ENCODE data around the gene MPV17L.
"Not testable (repeated sequence)": the region's sequence is repeated elsewhere in the genome, so short reads cannot be mapped to it uniquely, and the experiment has no call there.

MPV17L gene

GRCh38 chr16:15427648-15428239, 32.2 kb downstream of the MPV17L start:
- peak; percentile 85 for DNase-seq (ENCODE audit: low read depth)
- H3K4me3 ChIP-seq (ENCODE audit: control insufficient read depth, low read depth, low read length): no peak overlapping the region
- TF ChIP-seq CTCF (conservative IDR thresholded peaks at IDR 0.05; ENCODE audit: control insufficient read depth, insufficient read depth, low read depth, low read length): peak; percentile 81

GRCh38 chr16:15430884-15431283, 35.3 kb downstream of the MPV17L start:
- H3K4me3 ChIP-seq (ENCODE audit: control insufficient read depth, low read depth, low read length); DNase-seq (ENCODE audit: low read depth): not testable (repeated sequence)

- no peak for TF ChIP-seq CTCF (conservative IDR thresholded peaks at IDR 0.05; ENCODE audit: control insufficient read depth, insufficient read depth, low read depth, low read length)
- peak overlapping the region; percentile 83 for H3K4me3 ChIP-seq (ENCODE audit: control insufficient read depth, low read depth, low read length)
- DNase-seq (ENCODE audit: low read depth): no peak
These were observed 38.5 kb downstream of the MPV17L start for GRCh38 chr16:15434079-15434424.

- DNase-seq (ENCODE audit: low read depth): peak; percentile 66
- peak within 1 kb of the TSS; percentile 83 for H3K4me3 ChIP-seq (ENCODE audit: control insufficient read depth, low read depth, low read length)
- no peak for TF ChIP-seq CTCF (conservative IDR thresholded peaks at IDR 0.05; ENCODE audit: control insufficient read depth, insufficient read depth, low read depth, low read length)
These were observed 39.1 kb downstream of the MPV17L start, which contains the start of gene BMERB1 for GRCh38 chr16:15434425-15435215. TSS of gene BMERB1 (plus strand) at chr16:15434588. CDS start at chr16:15434654, 66 bp downstream.

- TF ChIP-seq CTCF (conservative IDR thresholded peaks at IDR 0.05; ENCODE audit: control insufficient read depth, insufficient read depth, low read depth, low read length): no peak
- no peak for DNase-seq (ENCODE audit: low read depth)
- H3K4me3 ChIP-seq (ENCODE audit: control insufficient read depth, low read depth, low read length): peak overlapping the region; percentile 83
These were observed 39.8 kb downstream of the MPV17L start for GRCh38 chr16:15435216-15435864.

GRCh38 chr16:15439102-15439501, 43.5 kb downstream of the MPV17L start:
- no peak overlapping the region for H3K4me3 ChIP-seq (ENCODE audit: control insufficient read depth, low read depth, low read length)
- TF ChIP-seq CTCF (conservative IDR thresholded peaks at IDR 0.05; ENCODE audit: control insufficient read depth, insufficient read depth, low read depth, low read length): no peak
- no peak for DNase-seq (ENCODE audit: low read depth)

- no peak for TF ChIP-seq CTCF (conservative IDR thresholded peaks at IDR 0.05; ENCODE audit: control insufficient read depth, insufficient read depth, low read depth, low read length)
- no peak for DNase-seq (ENCODE audit: low read depth)
- no peak overlapping the region for H3K4me3 ChIP-seq (ENCODE audit: control insufficient read depth, low read depth, low read length)
These were observed 44.0 kb downstream of the MPV17L start for GRCh38 chr16:15439521-15439920.

Measured in fibroblast of mammary gland (primary cell).